ENCODE data around the gene RAE1.

- TF ChIP-seq POLR2AphosphoS5 (IDR thresholded peaks at IDR 0.05) (no peak), POLR2A (IDR thresholded peaks at IDR 0.05) (no peak), EP300 (IDR thresholded peaks at IDR 0.05) (no peak), CTCF (IDR thresholded peaks at IDR 0.05) (no peak)
Measured at GRCh38 chr20:57409316-57409671, 58.2 kb downstream of the RAE1 start.
